OCI-LY7 (cell line): Measurements from ENCODE around the gene RNF150. TPM values are rescaled to one million over a fixed set of nuclear protein-coding genes. Genes with fewer than 3 reads are reported as not detected.

Experiments used
- BruUV-seq: library from RNA; stranded (reverse); fragments of 400-500 nt; replicated peaks from 2 replicates; lab custom pipeline; 2021; lab: Mats Ljungman, UMichigan
- CTCF ChIA-PET: fragments of 300-600 bp; sonication (Branson Sonifier 250); formaldehyde crosslinking; loops from one replicate; lab custom pipeline; 2022; ENCODE audit warnings: antibody characterized with exemption; ENCODE audit not compliant: unreplicated experiment; lab: Charles Lee
- POLR2A ChIA-PET: fragments of 300-600 bp; sonication (Branson Sonifier 250); formaldehyde crosslinking; loops from one replicate; lab custom pipeline; 2022; ENCODE audit warnings: antibody characterized with exemption; lab: Charles Lee
- DNase-seq: peaks from one replicate; pipeline ENCODE4 v3.0.0-alpha.2; 2015; ENCODE audit warnings: low spot score
- H2AFZ ChIP-seq: fragments of 200-600 bp; sonication (generic), shearing (Covaris generic); 2 replicates; pipeline ENCODE4 v1.6.1; 2014; ENCODE audit warnings: mild to moderate bottlenecking, antibody characterized with exemption, low read length, moderate library complexity
- H3K27ac ChIP-seq: fragments of 200-600 bp; sonication (generic); 2 replicates; pipeline ENCODE4 v1.5.1; 2014; ENCODE audit warnings: mixed run types, low read depth, mild to moderate bottlenecking, moderate library complexity, low read length, inconsistent platforms; ENCODE audit not compliant: poor library complexity, severe bottlenecking
- H3K36me3 ChIP-seq: fragments of 200-600 bp; sonication (generic); 2 replicates; pipeline ENCODE4 v1.6.1; 2014; ENCODE audit warnings: mild to moderate bottlenecking, antibody characterized with exemption, low read length, moderate library complexity, mixed read lengths; ENCODE audit not compliant: insufficient read depth
- H3K4me1 ChIP-seq: fragments of 200-600 bp; sonication (generic); 2 replicates; pipeline ENCODE4 v1.5.1; 2014; ENCODE audit warnings: mild to moderate bottlenecking, low read length; ENCODE audit not compliant: insufficient read depth, poor library complexity, severe bottlenecking
- H3K4me2 ChIP-seq: fragments of 200-600 bp; sonication (generic); 2 replicates; pipeline ENCODE4 v1.6.1; 2014; ENCODE audit warnings: mild to moderate bottlenecking, low read length
- H3K4me3 ChIP-seq: fragments of 200-600 bp; sonication (generic); 2 replicates; pipeline ENCODE4 v1.5.1; 2014; ENCODE audit warnings: mild to moderate bottlenecking, low read depth, low read length; ENCODE audit not compliant: poor library complexity, severe bottlenecking
- H3K79me2 ChIP-seq: fragments of 200-600 bp; sonication (generic); 2 replicates; pipeline ENCODE4 v1.6.1; 2016; ENCODE audit warnings: low read depth, mild to moderate bottlenecking, low read length, moderate library complexity, mixed read lengths; ENCODE audit not compliant: insufficient read depth
- H3K9me2 ChIP-seq: fragments of 200-600 bp; sonication (generic); 2 replicates; pipeline ENCODE4 v1.6.1; 2016; ENCODE audit warnings: mild to moderate bottlenecking, low read length, mixed read lengths; ENCODE audit not compliant: insufficient read depth
- H3K9me3 ChIP-seq: fragments of 200-600 bp; sonication (generic); 2 replicates; pipeline ENCODE4 v1.6.1; 2014; ENCODE audit warnings: mild to moderate bottlenecking, mixed run types, low read length, mixed read lengths
- H4K20me1 ChIP-seq: fragments of 200-600 bp; sonication (generic); 2 replicates; pipeline ENCODE4 v1.6.1; 2014; ENCODE audit warnings: mild to moderate bottlenecking, antibody characterized with exemption, low read length, moderate library complexity, mixed read lengths; ENCODE audit not compliant: insufficient read depth
- EZH2phosphoT487 ChIP-seq: fragments of 200-600 bp; sonication (generic); IDR thresholded peaks from 2 replicates; pipeline ENCODE4 v1.6.1; 2018; ENCODE audit warnings: low read depth, borderline replicate concordance, mild to moderate bottlenecking, mixed run types, antibody characterized with exemption, low read length, moderate library complexity, mixed read lengths
- intact Hi-C: fragments of 100-400 bp; cut with micrococcal nuclease; formaldehyde crosslinking; loops from one replicate; pipeline ENCODE4 v1.10.0; 2022; ENCODE audit not compliant: unreplicated experiment
- total RNA-seq, 2 experiments: library from RNA; depleted of rRNA in 1 of 2; stranded (reverse); fragments of >200 nt in 1 of 2; shearing (Covaris generic) in 1 of 2; gene quantifications; 2 replicates each; pipeline ENCODE4 v1.2.3, GENCODE V29; 2014 to 2022
- TF ChIP-seq, protein P1 (sequence below): fragments of 200-600 bp; sonication (generic); conservative IDR thresholded peaks from 2 replicates; pipeline ENCODE4 v1.5.1; 2014; ENCODE audit warnings: mild to moderate bottlenecking, antibody characterized with exemption, low read length, moderate library complexity, mixed read lengths

Gene RNF150
- total RNA-seq, 2 experiments from 2014 or later, result not detected

GRCh38 chr4:140989944-140990343 lies 143.3 kb downstream of the RNF150 start:
- POLR2A ChIA-PET, result interaction anchor here (1.4 kb wide), 1 partner anchor 13 kb away, joined by 5 read pairs; no protein-coding TSS in a partner anchor
- no peak for TF ChIP-seq EZH2phosphoT487
- TF ChIP-seq, protein P1, sequence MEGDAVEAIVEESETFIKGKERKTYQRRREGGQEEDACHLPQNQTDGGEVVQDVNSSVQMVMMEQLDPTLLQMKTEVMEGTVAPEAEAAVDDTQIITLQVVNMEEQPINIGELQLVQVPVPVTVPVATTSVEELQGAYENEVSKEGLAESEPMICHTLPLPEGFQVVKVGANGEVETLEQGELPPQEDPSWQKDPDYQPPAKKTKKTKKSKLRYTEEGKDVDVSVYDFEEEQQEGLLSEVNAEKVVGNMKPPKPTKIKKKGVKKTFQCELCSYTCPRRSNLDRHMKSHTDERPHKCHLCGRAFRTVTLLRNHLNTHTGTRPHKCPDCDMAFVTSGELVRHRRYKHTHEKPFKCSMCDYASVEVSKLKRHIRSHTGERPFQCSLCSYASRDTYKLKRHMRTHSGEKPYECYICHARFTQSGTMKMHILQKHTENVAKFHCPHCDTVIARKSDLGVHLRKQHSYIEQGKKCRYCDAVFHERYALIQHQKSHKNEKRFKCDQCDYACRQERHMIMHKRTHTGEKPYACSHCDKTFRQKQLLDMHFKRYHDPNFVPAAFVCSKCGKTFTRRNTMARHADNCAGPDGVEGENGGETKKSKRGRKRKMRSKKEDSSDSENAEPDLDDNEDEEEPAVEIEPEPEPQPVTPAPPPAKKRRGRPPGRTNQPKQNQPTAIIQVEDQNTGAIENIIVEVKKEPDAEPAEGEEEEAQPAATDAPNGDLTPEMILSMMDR, result no peak
- Histone ChIP-seq H2AFZ (no peak overlapping the region), H3K36me3 (no peaks in the 10 kb centered on the region), H3K79me2 (no peaks in the 10 kb centered on the region), H3K4me2 (no peak overlapping the region), H3K9me3 (no peaks in the 10 kb centered on the region), H3K4me1 (no peaks in the 10 kb centered on the region), H3K27ac (no peak overlapping the region), H3K4me3 (no peak overlapping the region), H4K20me1 (no peaks in the 10 kb centered on the region), H3K9me2 (no peaks in the 10 kb centered on the region)
- CTCF ChIA-PET, result no interaction called here
- intact Hi-C loops, result no loop called here
- no peak for DNase-seq
- no TSS peak for BruUV-seq

- BruUV-seq, result no TSS peak
- Histone ChIP-seq H3K9me3 (no peaks in the 10 kb centered on the region), H3K4me1 (no peaks in the 10 kb centered on the region), H3K79me2 (no peaks in the 10 kb centered on the region), H3K4me2 (no peak overlapping the region), H2AFZ (no peak overlapping the region), H3K4me3 (no peak overlapping the region), H3K36me3 (no peaks in the 10 kb centered on the region), H4K20me1 (no peaks in the 10 kb centered on the region), H3K9me2 (no peaks in the 10 kb centered on the region), H3K27ac (no peak overlapping the region)
- intact Hi-C loops, result no loop called here
- DNase-seq, result no peak
- ChIA-PET CTCF (no interaction called here), POLR2A (interaction anchor here (1.2 kb wide), 1 partner anchor 16 kb away, joined by 5 read pairs; no protein-coding TSS in a partner anchor)
- TF ChIP-seq EZH2phosphoT487, result no peak
- TF ChIP-seq, protein P1, result no peak
Measured at GRCh38 chr4:140986045-140986444, 147.2 kb downstream of the RNF150 start.

DNA sequence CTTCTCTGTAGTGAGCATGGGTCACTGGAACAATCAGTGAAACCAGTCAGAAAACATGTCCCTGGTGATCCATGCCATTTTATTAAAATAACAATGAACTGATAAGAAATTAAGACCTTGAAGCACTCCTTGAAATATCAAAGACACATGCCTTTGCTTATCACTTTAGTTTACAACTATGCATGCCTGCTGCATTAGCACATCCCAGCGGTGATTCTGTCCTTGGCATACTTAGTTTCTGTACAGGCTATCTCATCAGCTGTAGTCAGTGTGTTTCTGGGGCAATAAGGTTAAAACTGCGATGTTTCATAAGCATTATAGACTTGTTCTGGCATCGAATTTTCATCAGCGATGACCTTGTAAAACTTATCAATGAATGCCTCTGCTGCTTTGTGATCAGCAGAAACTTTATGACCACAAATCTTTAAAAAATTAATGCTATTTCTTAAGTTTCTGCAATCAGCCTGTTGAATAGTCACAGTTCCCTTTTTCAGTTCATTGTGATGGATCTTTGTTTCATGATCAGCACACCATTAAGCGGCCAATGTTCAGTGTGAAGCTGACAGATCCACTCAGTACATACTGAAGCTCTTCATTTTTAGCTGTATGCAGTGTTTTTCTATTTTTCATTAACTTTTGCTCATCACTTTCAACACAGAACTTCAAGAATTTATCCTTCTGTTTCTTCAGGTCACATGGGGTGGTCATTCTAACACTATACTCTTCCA lies 150.5 kb downstream of the RNF150 start:
- CTCF ChIA-PET, result no interaction called here
- POLR2A ChIA-PET, result no interaction called here
- Histone ChIP-seq H3K27ac (no peak overlapping the region), H2AFZ (no peak overlapping the region), H3K4me2 (no peak overlapping the region), H3K36me3 (no peaks in the 10 kb centered on the region), H3K4me3 (no peak overlapping the region), H4K20me1 (no peaks in the 10 kb centered on the region), H3K9me2 (no peaks in the 10 kb centered on the region), H3K9me3 (no peaks in the 10 kb centered on the region), H3K4me1 (no peaks in the 10 kb centered on the region), H3K79me2 (no peaks in the 10 kb centered on the region)
- no peak for TF ChIP-seq EZH2phosphoT487
- TF ChIP-seq, protein P1, result no peak
- intact Hi-C loops, result no loop called here
- DNase-seq, result no peak
- BruUV-seq, result no TSS peak
